VCaP (cell line): ENCODE data around the gene ERI3.

Source experiments
- H3K27ac ChIP-seq: fragments of 450-650 bp; 2 replicates; pipeline ENCODE4 v1.5.1; 2017
- CTCF ChIP-seq: fragments of 450-650 bp; conservative IDR thresholded peaks from 2 replicates; pipeline ENCODE4 v1.5.1; 2017; ENCODE audit warnings: mild to moderate bottlenecking, moderate library complexity

The ERI3 gene

GRCh38 chr1:44270686-44271628, 84.1 kb downstream of the ERI3 start:
- H3K27ac ChIP-seq: no peak overlapping the region
- TF ChIP-seq CTCF: no peak

GRCh38 chr1:44268054-44268453, 87.0 kb downstream of the ERI3 start:
- TF ChIP-seq CTCF: no peak
- H3K27ac ChIP-seq: no peak overlapping the region

GRCh38 chr1:44267438-44267837, 87.6 kb downstream of the ERI3 start:
- no peak for TF ChIP-seq CTCF
- no peak overlapping the region for H3K27ac ChIP-seq

GRCh38 chr1:44266400-44267344, 88.4 kb downstream of the ERI3 start:
- no peak for TF ChIP-seq CTCF
- no peak overlapping the region for H3K27ac ChIP-seq

- no peak for TF ChIP-seq CTCF
- no peak overlapping the region for H3K27ac ChIP-seq
These were observed 89.2 kb downstream of the ERI3 start for GRCh38 chr1:44265656-44266358.

GRCh38 chr1:44264451-44264771, 90.6 kb downstream of the ERI3 start:
- TF ChIP-seq CTCF: no peak
- H3K27ac ChIP-seq: no peak overlapping the region
